Spleen (tissue), 11 donors: ENCODE measurements around the gene INF2. TPM values are rescaled to one million over a fixed set of nuclear protein-coding genes. Genes with fewer than 3 reads are reported as not detected.

ENCODE experiments used
- DNase-seq: peaks from one replicate; pipeline ENCODE4 v3.0.0-alpha.2; 2020
- H3K27ac ChIP-seq, 8 donors: fragments of 200-600 bp; sonication (generic) in 7 of 8; 1 replicate in 4 of 8; 2 replicates in 4 of 8; pipeline versions ENCODE4 v1.5.0 to v1.8.0; 2016 to 2021; ENCODE audit warnings: inconsistent platforms in 4 of 8, mild to moderate bottlenecking in 4 of 8, moderate library complexity in 1 of 8
- H3K27me3 ChIP-seq, 7 donors: fragments of 200-600 bp; sonication (generic) in 6 of 7; replicated peaks in 1 of 7; 1 replicate in 4 of 7; 2 replicates in 3 of 7; pipeline versions ENCODE4 v1.5.0 to v1.8.0; 2016 to 2021; ENCODE audit warnings: inconsistent platforms in 3 of 7, mild to moderate bottlenecking in 1 of 7
- H3K36me3 ChIP-seq, 6 donors: fragments of 200-600 bp; sonication (generic) in 5 of 6; 1 replicate in 4 of 6; 2 replicates in 2 of 6; pipeline versions ENCODE4 v1.5.0 to v1.8.0; 2016 to 2021; ENCODE audit warnings: inconsistent platforms in 2 of 6
- H3K4me1 ChIP-seq, 6 donors: fragments of 200-600 bp; sonication (generic) in 5 of 6; 1 replicate in 3 of 6; 2 replicates in 3 of 6; pipeline versions ENCODE4 v1.5.0 to v1.8.0; 2016 to 2021; ENCODE audit warnings: inconsistent platforms in 3 of 6
- H3K4me3 ChIP-seq, 8 donors: fragments of 200-600 bp; sonication (generic) in 7 of 8; 1 replicate in 4 of 8; 2 replicates in 4 of 8; pipeline versions ENCODE4 v1.5.0 to v1.8.0; 2016 to 2021; ENCODE audit warnings: inconsistent platforms in 4 of 8, mild to moderate bottlenecking in 4 of 8, moderate library complexity in 2 of 8
- H3K9me3 ChIP-seq, 8 donors: fragments of 200-600 bp; sonication (generic) in 7 of 8; 1 replicate in 4 of 8; 2 replicates in 4 of 8; pipeline versions ENCODE4 v1.5.0 to v1.8.0; 2016 to 2021; ENCODE audit warnings: inconsistent platforms in 4 of 8
- CTCF ChIP-seq, 11 experiments: fragments of 200-600 bp in 7 of 11; fragments of 450-650 bp in 4 of 11; sonication (generic) in 4 of 11; IDR thresholded peaks in 8 of 11; conservative IDR thresholded peaks in 3 of 11; 1 replicate in 7 of 11; 2 replicates in 4 of 11; pipeline versions ENCODE4 v1.4.0 to v1.8.0; 2016 to 2021; ENCODE audit warnings: antibody characterized with exemption in 11 of 11, inconsistent platforms in 4 of 11, mild to moderate bottlenecking in 1 of 11
- POLR2A ChIP-seq, 3 donors: fragments of 450-650 bp; IDR thresholded peaks; one replicate each; pipeline ENCODE4 v1.5.1; 2017; ENCODE audit warnings: antibody characterized with exemption in 3 of 3, mild to moderate bottlenecking in 1 of 3
- POLR2AphosphoS5 ChIP-seq, 3 donors: sonication (generic); formaldehyde crosslinking; IDR thresholded peaks; one replicate each; pipeline ENCODE4 v1.5.1; 2017; ENCODE audit warnings: antibody characterized with exemption in 3 of 3
- WGBS, 5 donors: extraction: QIAGEN DNeasy Blood & Tissue Kit in 3 of 5; methylation state at CpG; one replicate each; pipeline versions ENCODE4 v1.1.5 to v1.1.7; 2013 to 2018; 5-methylcytosine and 5-hydroxymethylcytosine counted together
- intact Hi-C: fragments of 100-400 bp; cut with DNase I; formaldehyde crosslinking; loops from one replicate; pipeline ENCODE4 v1.15.0; 2023; ENCODE audit warnings: low total_unique reads
- polyA plus RNA-seq, 3 donors: library from polyadenylated mRNA; stranded (reverse); fragments of 200-250 nt; gene quantifications; one replicate each; pipeline ENCODE4 v1.2.1, GENCODE V29; 2013
- total RNA-seq, 7 donors: library from RNA; depleted of rRNA in 3 of 7; stranded (reverse); fragments of >200 nt in 3 of 7; fragmentation: NEBNext Ultra II Directional in 4 of 7; extraction: Animal tissue kit (Norgen Biotek cat#: 25700) in 4 of 7; gene quantifications; one replicate each; pipeline versions ENCODE4 v1.1.0 to v1.2.1, GENCODE V29; 2016 to 2021
- donor health status: healthy with polysubstance abuse.
- donor health status: DM: no; HTN: no; CAD: no; lungs with moderate emphysema.
- donor health status: DM: no; HTN: no; CAD: no.
- donor health status: Bipolar disorder and iron deficiency.
- donor health status: healthy.
- donor health status: DM: no; HTN: no; CAD: no.
- donor health status: DM: yes; HTN: yes; CAD: no.

INF2 gene
- total and polyA plus RNA-seq, 10 donors: 56.6 to 120 (median 98.6) TPM

- TF ChIP-seq POLR2AphosphoS5 (IDR thresholded peaks at IDR 0.05) (no peak), CTCF (IDR thresholded peaks at IDR 0.05 in 8 of 11, conservative IDR thresholded peaks at IDR 0.05 in 3 of 11) (no peak), POLR2A (IDR thresholded peaks at IDR 0.05) (no peak)
- 87 to 93% (median 91%) methylated on average over 24 to 46 of the region's 46 CpGs for WGBS, 5 donors
- Histone ChIP-seq H3K9me3 (no peaks in the 10 kb centered on the region), H3K4me1 (peaks cover 7 to 59% (median 28%) of the 10 kb centered on the region in 6 donors), H3K4me3 (no peak overlapping the region), H3K27ac (no peak overlapping the region), H3K27me3 (no peaks in the 10 kb centered on the region), H3K36me3 (peaks cover 0 to 77% (median 50%) of the 10 kb centered on the region in 6 donors)
- intact Hi-C loops: no loop called here
- DNase-seq: no peak
These were observed 12.1 kb downstream of the INF2 start for GRCh38 chr14:104701383-104702076.

GRCh38 chr14:104702106-104702505 is 12.7 kb downstream of the INF2 start:
- no peak for TF ChIP-seq CTCF (IDR thresholded peaks at IDR 0.05 in 8 of 11, conservative IDR thresholded peaks at IDR 0.05 in 3 of 11)
- H3K27ac ChIP-seq: no peak overlapping the region
- H3K36me3 ChIP-seq: peaks cover 0 to 77% (median 50%) of the 10 kb centered on the region in 6 donors
- no peaks in the 10 kb centered on the region for H3K27me3 ChIP-seq
- DNase-seq: no peak
- H3K4me1 ChIP-seq: peaks cover 5 to 59% (median 25%) of the 10 kb centered on the region in 6 donors
- no peak overlapping the region for H3K4me3 ChIP-seq
- WGBS, 5 donors: 78 to 89% (median 83%) methylated on average over 12 of the region's 12 CpGs
- no peaks in the 10 kb centered on the region for H3K9me3 ChIP-seq
- intact Hi-C loops: no loop called here

DNA sequence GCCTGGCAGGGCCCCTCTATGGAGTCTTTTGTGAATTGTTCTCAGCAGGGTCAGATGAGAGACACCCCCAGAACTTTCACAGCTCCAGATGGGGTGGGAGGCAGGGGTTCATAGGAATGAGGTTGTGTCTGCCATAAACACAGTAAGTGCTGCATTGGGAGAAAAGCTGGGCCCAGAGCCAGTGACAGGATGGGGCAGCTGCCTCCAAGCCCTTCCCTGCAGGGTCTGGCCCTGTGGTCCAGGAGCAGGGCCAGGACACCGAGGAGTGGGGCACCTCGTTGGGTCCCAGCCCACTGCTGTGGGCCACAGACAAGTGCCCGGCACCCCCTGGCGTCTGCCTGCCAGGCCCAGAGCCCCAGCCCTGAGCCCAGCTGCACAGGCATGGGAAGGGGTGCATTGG is 13.3 kb downstream of the INF2 start:
- WGBS, 5 donors: 89 to 100% (median 93%) methylated on average over 1 to 4 of the region's 4 CpGs; no CpG with 5 or more reads in 1 of the 5 donors
- intact Hi-C loops: no loop called here
- no peak for TF ChIP-seq POLR2A (IDR thresholded peaks at IDR 0.05)
- no peak for TF ChIP-seq POLR2AphosphoS5 (IDR thresholded peaks at IDR 0.05)
- TF ChIP-seq CTCF (IDR thresholded peaks at IDR 0.05 in 8 of 11, conservative IDR thresholded peaks at IDR 0.05 in 3 of 11): no peak
- Histone ChIP-seq H3K4me3 (no peak overlapping the region), H3K4me1 (peaks cover 0 to 56% (median 20%) of the 10 kb centered on the region in 6 donors), H3K9me3 (no peaks in the 10 kb centered on the region), H3K27me3 (no peaks in the 10 kb centered on the region), H3K36me3 (peaks cover 0 to 73% (median 50%) of the 10 kb centered on the region in 6 donors), H3K27ac (no peak overlapping the region)
- DNase-seq: no peak

DNA sequence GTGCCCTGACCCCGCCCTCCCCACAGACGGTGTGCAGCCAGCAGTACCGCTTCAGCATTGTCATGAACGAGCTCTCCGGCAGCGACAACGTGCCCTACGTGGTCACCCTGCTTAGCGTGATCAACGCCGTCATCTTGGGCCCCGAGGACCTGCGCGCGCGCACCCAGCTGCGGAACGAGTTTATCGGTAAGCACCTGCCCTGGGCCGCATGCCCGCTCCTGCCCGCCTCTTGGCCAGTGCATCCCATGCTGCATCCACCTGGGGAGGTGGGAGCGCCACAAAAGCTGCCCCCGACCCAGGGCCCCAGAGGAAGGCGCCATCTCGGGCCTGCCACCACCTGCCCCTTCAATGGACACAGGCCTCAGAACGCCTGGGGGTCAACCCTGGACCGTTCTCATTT is 13.9 kb downstream of the INF2 start:
- no peaks in the 10 kb centered on the region for H3K9me3 ChIP-seq
- DNase-seq: no peak
- TF ChIP-seq CTCF (IDR thresholded peaks at IDR 0.05 in 8 of 11, conservative IDR thresholded peaks at IDR 0.05 in 3 of 11) (no peak), POLR2AphosphoS5 (IDR thresholded peaks at IDR 0.05) (peak in 1 of 3 donors; percentile 20), POLR2A (IDR thresholded peaks at IDR 0.05) (no peak)
- WGBS, 5 donors: 94 to 97% (median 95%) methylated on average over 20 to 28 of the region's 28 CpGs
- H3K27me3 ChIP-seq: no peaks in the 10 kb centered on the region
- peaks cover 0 to 68% (median 50%) of the 10 kb centered on the region in 6 donors for H3K36me3 ChIP-seq
- H3K4me3 ChIP-seq: no peak overlapping the region
- H3K27ac ChIP-seq: no peak overlapping the region
- intact Hi-C loops: no loop called here
- peaks cover 0 to 56% (median 19%) of the 10 kb centered on the region in 6 donors for H3K4me1 ChIP-seq
